Neural cell (in vitro differentiated cells): Measurements from ENCODE around the gene MLST8. TPM values are rescaled to one million over a fixed set of nuclear protein-coding genes. Genes with fewer than 3 reads are reported as not detected.

Experiments used
- H2AFZ ChIP-seq: fragments of 200-600, 300-800 bp; sonication (generic), shearing (Covaris generic); 2 replicates; pipeline ENCODE4 v1.6.0; 2014; ENCODE audit warnings: low read depth, mild to moderate bottlenecking, antibody characterized with exemption, low read length, moderate library complexity
- H3F3A ChIP-seq: fragments of 200-600 bp; shearing (Covaris generic); 2 replicates; pipeline ENCODE4 v1.6.1; 2016; ENCODE audit warnings: mild to moderate bottlenecking, moderate library complexity, mixed read lengths, antibody characterized with exemption, low read length; ENCODE audit not compliant: insufficient read depth, poor library complexity, severe bottlenecking
- H3K27ac ChIP-seq: fragments of 200-600, 300-800 bp; sonication (generic), shearing (Covaris generic); 2 replicates; pipeline ENCODE4 v1.5.1; 2014; ENCODE audit warnings: mild to moderate bottlenecking, low read length, moderate library complexity
- H3K27me3 ChIP-seq: fragments of 300-800, 200-600 bp; sonication (generic), shearing (Covaris generic); 2 replicates; pipeline ENCODE4 v1.6.0; 2014; ENCODE audit warnings: mild to moderate bottlenecking, low read depth, low read length, moderate library complexity; ENCODE audit not compliant: insufficient read depth
- H3K36me3 ChIP-seq: fragments of 300-800, 200-600 bp; sonication (generic), shearing (Covaris generic); 2 replicates; pipeline ENCODE4 v1.5.1; 2014; ENCODE audit warnings: mild to moderate bottlenecking, antibody characterized with exemption, low read length, moderate library complexity; ENCODE audit not compliant: insufficient read depth
- H3K4me2 ChIP-seq: fragments of 300-800, 200-600 bp; sonication (generic), shearing (Covaris generic); 2 replicates; pipeline ENCODE4 v1.6.0; 2014; ENCODE audit warnings: mild to moderate bottlenecking, low read length
- H3K4me3 ChIP-seq: fragments of 300-800, 200-600 bp; sonication (generic), shearing (Covaris generic); 2 replicates; pipeline ENCODE4 v1.5.1; 2014; ENCODE audit warnings: mild to moderate bottlenecking, low read length, moderate library complexity
- H3K79me2 ChIP-seq: fragments of 200-600 bp; shearing (Covaris generic); replicated peaks from 2 replicates; pipeline ENCODE4 v1.6.0; 2014; ENCODE audit warnings: mild to moderate bottlenecking, low read length, moderate library complexity; ENCODE audit not compliant: insufficient read depth
- H3K9ac ChIP-seq: fragments of 300-800, 200-600 bp; sonication (generic), shearing (Covaris generic); 2 replicates; pipeline ENCODE4 v1.6.1; 2016; ENCODE audit warnings: mild to moderate bottlenecking, low read length, mixed read lengths
- H3K9me2 ChIP-seq: fragments of 200-600 bp; shearing (Covaris generic); 2 replicates; pipeline ENCODE4 v1.6.1; 2016; ENCODE audit warnings: mild to moderate bottlenecking, low read length, mixed read lengths; ENCODE audit not compliant: insufficient read depth
- H3K9me3 ChIP-seq: fragments of 200-600, 300-800 bp; sonication (generic), shearing (Covaris generic); 2 replicates; pipeline ENCODE4 v1.6.1; 2016; ENCODE audit warnings: mild to moderate bottlenecking, mixed run types, low read length, moderate library complexity, mixed read lengths
- H4K20me1 ChIP-seq: fragments of 200-600 bp; shearing (Covaris generic); 2 replicates; pipeline ENCODE4 v1.6.1; 2016; ENCODE audit warnings: mild to moderate bottlenecking, mixed run types; ENCODE audit not compliant: insufficient read depth
- EP300 ChIP-seq: fragments of 450-650 bp; conservative IDR thresholded peaks from 2 replicates; pipeline ENCODE4 v1.6.1; 2014; ENCODE audit warnings: antibody characterized with exemption, mild to moderate bottlenecking, moderate library complexity; ENCODE audit not compliant: poor library complexity, severe bottlenecking
- EZH2 ChIP-seq: fragments of 200-600, 300-800 bp; shearing (Covaris generic), sonication (generic); IDR thresholded peaks from 2 replicates; pipeline ENCODE4 v1.6.1; 2014; ENCODE audit warnings: antibody characterized with exemption, low read length, borderline replicate concordance, mild to moderate bottlenecking; ENCODE audit not compliant: insufficient read depth, poor library complexity, severe bottlenecking
- MXI1 ChIP-seq: fragments of 450-650 bp; conservative IDR thresholded peaks from 2 replicates; pipeline ENCODE4 v1.6.1; 2014; ENCODE audit warnings: antibody characterized with exemption, mild to moderate bottlenecking; ENCODE audit not compliant: poor library complexity, severe bottlenecking
- POLR2AphosphoS5 ChIP-seq: IDR thresholded peaks from 2 replicates; pipeline ENCODE4 v1.6.1; 2012
- RAD21 ChIP-seq: fragments of 450-650 bp; conservative IDR thresholded peaks from 2 replicates; pipeline ENCODE4 v1.6.1; 2014; ENCODE audit warnings: antibody characterized with exemption, mild to moderate bottlenecking, moderate library complexity
- SMC3 ChIP-seq: fragments of 450-650 bp; conservative IDR thresholded peaks from 2 replicates; pipeline ENCODE4 v1.6.1; 2014; ENCODE audit warnings: antibody characterized with exemption, mild to moderate bottlenecking, moderate library complexity; ENCODE audit not compliant: poor library complexity
- TAF1 ChIP-seq: IDR thresholded peaks from 2 replicates; pipeline ENCODE4 v1.6.1; 2012; ENCODE audit warnings: low read depth
- polyA plus RNA-seq: library from polyadenylated mRNA; depleted of rRNA; stranded (reverse); fragments of >200 nt; gene quantifications from 2 replicates; pipeline ENCODE4 v1.2.3, GENCODE V29; 2014
- TF ChIP-seq, protein P1 (sequence below): IDR thresholded peaks from 2 replicates; pipeline ENCODE4 v1.6.1; 2012; ENCODE audit warnings: borderline replicate concordance
- TF ChIP-seq, protein P2 (sequence below): fragments of 450-650 bp; IDR thresholded peaks from 2 replicates; pipeline ENCODE4 v1.5.1; 2014; ENCODE audit warnings: antibody characterized with exemption, mild to moderate bottlenecking, moderate library complexity; ENCODE audit not compliant: poor library complexity, severe bottlenecking

The MLST8 gene
- polyA plus RNA-seq, 1 donor from 2014 or later = 13.5 TPM

DNA sequence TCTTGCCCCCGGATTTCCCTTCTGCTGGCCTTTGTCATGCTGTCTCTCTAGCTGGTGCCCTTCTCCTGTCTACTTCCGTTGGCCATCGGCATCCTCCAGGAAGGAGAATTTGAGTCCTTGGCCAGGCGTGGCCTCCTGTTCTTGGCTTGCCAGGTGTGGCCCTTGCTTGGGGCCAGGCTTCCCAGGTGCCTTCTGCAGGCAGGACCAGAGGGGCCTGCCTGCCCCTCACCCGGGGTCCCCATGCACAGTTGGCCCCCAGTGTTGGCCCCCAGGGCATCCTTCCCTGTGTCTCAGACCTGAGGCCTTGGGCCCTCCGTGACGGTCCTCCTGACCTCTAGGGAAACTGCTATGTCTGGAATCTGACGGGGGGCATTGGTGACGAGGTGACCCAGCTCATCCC, 2.6 kb downstream of the MLST8 start:
- Histone ChIP-seq H3K4me3 (no peak overlapping the region), H3K4me2 (no peak overlapping the region), H3K27me3 (no peaks in the 10 kb centered on the region), H3K79me2 (peaks cover 3% of the 10 kb centered on the region), H3K27ac (no peak overlapping the region), H3K9me2 (no peaks in the 10 kb centered on the region), H3K9ac (no peak overlapping the region), H4K20me1 (no peaks in the 10 kb centered on the region), H3K36me3 (peaks cover 6% of the 10 kb centered on the region), H3F3A (no peaks in the 10 kb centered on the region), H3K9me3 (no peaks in the 10 kb centered on the region), H2AFZ (no peak overlapping the region)
- TF ChIP-seq, protein P1, sequence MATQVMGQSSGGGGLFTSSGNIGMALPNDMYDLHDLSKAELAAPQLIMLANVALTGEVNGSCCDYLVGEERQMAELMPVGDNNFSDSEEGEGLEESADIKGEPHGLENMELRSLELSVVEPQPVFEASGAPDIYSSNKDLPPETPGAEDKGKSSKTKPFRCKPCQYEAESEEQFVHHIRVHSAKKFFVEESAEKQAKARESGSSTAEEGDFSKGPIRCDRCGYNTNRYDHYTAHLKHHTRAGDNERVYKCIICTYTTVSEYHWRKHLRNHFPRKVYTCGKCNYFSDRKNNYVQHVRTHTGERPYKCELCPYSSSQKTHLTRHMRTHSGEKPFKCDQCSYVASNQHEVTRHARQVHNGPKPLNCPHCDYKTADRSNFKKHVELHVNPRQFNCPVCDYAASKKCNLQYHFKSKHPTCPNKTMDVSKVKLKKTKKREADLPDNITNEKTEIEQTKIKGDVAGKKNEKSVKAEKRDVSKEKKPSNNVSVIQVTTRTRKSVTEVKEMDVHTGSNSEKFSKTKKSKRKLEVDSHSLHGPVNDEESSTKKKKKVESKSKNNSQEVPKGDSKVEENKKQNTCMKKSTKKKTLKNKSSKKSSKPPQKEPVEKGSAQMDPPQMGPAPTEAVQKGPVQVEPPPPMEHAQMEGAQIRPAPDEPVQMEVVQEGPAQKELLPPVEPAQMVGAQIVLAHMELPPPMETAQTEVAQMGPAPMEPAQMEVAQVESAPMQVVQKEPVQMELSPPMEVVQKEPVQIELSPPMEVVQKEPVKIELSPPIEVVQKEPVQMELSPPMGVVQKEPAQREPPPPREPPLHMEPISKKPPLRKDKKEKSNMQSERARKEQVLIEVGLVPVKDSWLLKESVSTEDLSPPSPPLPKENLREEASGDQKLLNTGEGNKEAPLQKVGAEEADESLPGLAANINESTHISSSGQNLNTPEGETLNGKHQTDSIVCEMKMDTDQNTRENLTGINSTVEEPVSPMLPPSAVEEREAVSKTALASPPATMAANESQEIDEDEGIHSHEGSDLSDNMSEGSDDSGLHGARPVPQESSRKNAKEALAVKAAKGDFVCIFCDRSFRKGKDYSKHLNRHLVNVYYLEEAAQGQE = no peak
- TF ChIP-seq POLR2AphosphoS5 (no peak), EZH2 (no peak), EP300 (no peak), TAF1 (no peak), MXI1 (no peak), SMC3 (no peak), RAD21 (no peak)
- TF ChIP-seq, protein P2, sequence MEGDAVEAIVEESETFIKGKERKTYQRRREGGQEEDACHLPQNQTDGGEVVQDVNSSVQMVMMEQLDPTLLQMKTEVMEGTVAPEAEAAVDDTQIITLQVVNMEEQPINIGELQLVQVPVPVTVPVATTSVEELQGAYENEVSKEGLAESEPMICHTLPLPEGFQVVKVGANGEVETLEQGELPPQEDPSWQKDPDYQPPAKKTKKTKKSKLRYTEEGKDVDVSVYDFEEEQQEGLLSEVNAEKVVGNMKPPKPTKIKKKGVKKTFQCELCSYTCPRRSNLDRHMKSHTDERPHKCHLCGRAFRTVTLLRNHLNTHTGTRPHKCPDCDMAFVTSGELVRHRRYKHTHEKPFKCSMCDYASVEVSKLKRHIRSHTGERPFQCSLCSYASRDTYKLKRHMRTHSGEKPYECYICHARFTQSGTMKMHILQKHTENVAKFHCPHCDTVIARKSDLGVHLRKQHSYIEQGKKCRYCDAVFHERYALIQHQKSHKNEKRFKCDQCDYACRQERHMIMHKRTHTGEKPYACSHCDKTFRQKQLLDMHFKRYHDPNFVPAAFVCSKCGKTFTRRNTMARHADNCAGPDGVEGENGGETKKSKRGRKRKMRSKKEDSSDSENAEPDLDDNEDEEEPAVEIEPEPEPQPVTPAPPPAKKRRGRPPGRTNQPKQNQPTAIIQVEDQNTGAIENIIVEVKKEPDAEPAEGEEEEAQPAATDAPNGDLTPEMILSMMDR = no peak

DNA sequence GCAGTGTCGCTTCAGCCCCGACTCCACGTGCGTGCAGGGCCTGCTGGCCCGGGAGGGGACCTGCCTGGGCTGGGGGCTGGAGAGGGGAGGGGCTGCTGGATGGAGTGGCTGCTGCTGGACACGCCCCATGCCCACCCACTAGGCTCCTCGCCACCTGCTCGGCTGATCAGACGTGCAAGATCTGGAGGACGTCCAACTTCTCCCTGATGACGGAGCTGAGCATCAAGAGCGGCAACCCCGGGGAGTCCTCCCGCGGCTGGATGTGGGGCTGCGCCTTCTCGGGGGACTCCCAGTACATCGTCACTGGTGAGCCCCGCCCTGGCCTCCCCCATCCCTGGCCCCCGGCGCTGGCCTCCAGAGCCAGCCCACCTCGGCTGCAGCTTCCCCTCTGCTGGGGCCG, 3.1 kb downstream of the MLST8 start:
- Histone ChIP-seq H3F3A (no peaks in the 10 kb centered on the region), H3K9me2 (no peaks in the 10 kb centered on the region), H4K20me1 (no peaks in the 10 kb centered on the region), H3K27ac (no peak overlapping the region), H3K36me3 (peaks cover 6% of the 10 kb centered on the region), H3K9me3 (no peaks in the 10 kb centered on the region), H3K79me2 (peaks cover 5% of the 10 kb centered on the region), H2AFZ (no peak overlapping the region), H3K27me3 (no peaks in the 10 kb centered on the region), H3K4me2 (no peak overlapping the region), H3K9ac (no peak overlapping the region), H3K4me3 (no peak overlapping the region)
- TF ChIP-seq TAF1 = no peak
- TF ChIP-seq, protein P2 = no peak
- no peak for TF ChIP-seq MXI1
- no peak for TF ChIP-seq RAD21
- no peak for TF ChIP-seq SMC3
- TF ChIP-seq POLR2AphosphoS5 = no peak
